HG02938 (cell line): ENCODE measurements around the gene SIM2.

Experiments used
- ATAC-seq: cut with Tn5 transposase; IDR thresholded peaks from one replicate; pipeline ENCODE4 v1.9.1; 2021; ENCODE audit warnings: mild to moderate bottlenecking, moderate library complexity; ENCODE audit not compliant: unreplicated experiment

Gene SIM2

DNA sequence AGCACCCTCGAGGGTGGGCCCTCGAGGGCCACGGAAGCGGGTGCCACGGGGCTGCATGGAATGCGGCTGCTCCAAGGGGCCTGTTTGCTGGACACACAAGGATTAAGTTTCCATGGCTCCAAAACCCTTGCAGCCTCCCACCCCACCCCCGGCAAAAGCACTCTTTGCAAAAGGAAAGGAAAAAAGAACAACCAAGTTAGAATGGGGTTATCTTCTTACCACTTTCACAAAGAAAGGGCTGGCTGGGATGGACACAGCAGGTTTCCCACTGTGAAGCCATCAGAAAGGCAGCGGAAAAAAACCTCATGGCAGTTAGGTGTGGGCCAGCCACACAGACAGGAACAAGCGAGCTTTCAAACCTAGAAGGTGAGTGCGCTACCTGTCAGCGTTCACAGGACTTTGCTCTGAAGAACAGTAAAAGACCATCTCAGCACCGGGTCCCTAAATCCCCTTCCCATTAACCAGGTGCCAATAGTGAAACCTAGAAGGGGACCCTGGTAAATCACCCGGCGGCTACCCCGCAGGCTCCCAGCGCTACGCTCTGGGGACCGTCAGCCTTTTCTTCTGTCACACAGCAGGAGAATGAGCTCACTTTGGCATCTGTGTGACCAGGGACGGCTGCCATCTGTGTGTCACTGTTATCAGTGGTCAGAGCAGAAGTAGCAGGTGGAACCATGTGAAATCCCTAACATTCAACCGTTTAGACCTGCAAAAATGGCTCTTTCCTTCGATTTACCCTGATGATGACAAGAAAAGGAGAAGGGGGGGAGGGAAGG is 93.0 kb downstream of the SIM2 start:
- no peak for ATAC-seq

- ATAC-seq: no peak
Measured at GRCh38 chr21:36792505-36792967, 93.6 kb downstream of the SIM2 start.

- no peak for ATAC-seq
Measured at GRCh38 chr21:36796070-36796469, 97.2 kb downstream of the SIM2 start.

DNA sequence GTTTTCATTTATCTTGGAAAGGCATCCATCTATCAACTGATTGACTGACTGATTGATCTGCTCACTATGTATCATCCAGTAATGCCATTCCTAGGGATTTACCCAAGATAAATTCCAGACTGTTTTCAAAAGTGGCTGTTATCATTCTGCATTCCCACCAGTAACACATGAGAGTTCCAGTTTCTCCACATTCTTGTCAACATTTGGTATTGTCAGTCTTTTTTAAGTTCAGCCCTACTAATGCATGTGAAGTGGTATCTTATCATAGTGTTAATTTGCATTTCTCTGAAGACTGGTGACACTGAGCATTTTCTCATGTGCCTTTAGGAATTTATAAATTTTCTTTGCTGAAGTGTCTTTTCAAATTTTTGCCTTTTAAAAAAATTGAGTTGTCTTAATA is 99.6 kb downstream of the SIM2 start:
- ATAC-seq: no peak
